ENCODE data around the gene BTN1A1. TPM values are rescaled to one million over a fixed set of nuclear protein-coding genes. Genes with fewer than 3 reads are reported as not detected.

The BTN1A1 gene
- total and polyA plus RNA-seq, 9 of the 15 experiments (the other 6 are each of a cell fraction or from before 2014, with no cell fraction given), result 0.01 to 0.15 (median 0.06) TPM; not detected in 4

- TF ChIP-seq PREB (CRISPR knock-in tag; IDR thresholded peaks at IDR 0.05) (0 out of 2 replicates have a peak, but pooled peaks have one; percentile 31), ZFP1 (CRISPR knock-in tag; IDR thresholded peaks at IDR 0.05) (peak; percentile 46; the same call in 1 of the 2 replicates), CHD4 (IDR thresholded peaks at IDR 0.05; ENCODE audit: insufficient read depth, insufficient replicate concordance, low read depth, low read length, poor library complexity, severe bottlenecking) (no peak), E4F1 (CRISPR knock-in tag; IDR thresholded peaks at IDR 0.05; ENCODE audit: borderline replicate concordance) (no peak), HMBOX1 (IDR thresholded peaks at IDR 0.05) (peak; percentile 98), ZC3H4 (CRISPR knock-in tag; IDR thresholded peaks at IDR 0.05; ENCODE audit: borderline replicate concordance) (no peak), ETS1 (conservative IDR thresholded peaks at IDR 0.05; ENCODE audit: control insufficient read depth, low read depth, low read length) (peak; percentile 96), BRF1 (IDR thresholded peaks at IDR 0.05; ENCODE audit: borderline replicate concordance, extremely low read depth, insufficient read length) (peak; percentile 69), ZNF639 (CRISPR knock-in tag; conservative IDR thresholded peaks at IDR 0.05 in 1 of 2, IDR thresholded peaks at IDR 0.05 in 1 of 2) (no peak), ZNF133 (CRISPR knock-in tag; IDR thresholded peaks at IDR 0.05) (no peak), MAFG (tag; conservative IDR thresholded peaks at IDR 0.05) (no peak), ZBTB7A (IDR thresholded peaks at IDR 0.05; ENCODE audit: borderline replicate concordance, control insufficient read depth, low read depth, low read length) (no peak; the same call in 1 of the 2 replicates), RBM25 (IDR thresholded peaks at IDR 0.05; ENCODE audit: low read depth, low read length, severe bottlenecking) (peak; percentile 4), HEY1 (CRISPR knock-in tag; IDR thresholded peaks at IDR 0.05; ENCODE audit: borderline replicate concordance) (no peak), ATF2 (CRISPR knock-in tag; IDR thresholded peaks at IDR 0.05) (no peak), SMARCC2 (IDR thresholded peaks at IDR 0.05; ENCODE audit: low read depth) (no peak)
Measured at GRCh38 chr6:26532699-26533531, 32.8 kb downstream of the BTN1A1 start (continued).
